ENCODE data around the gene KCNIP3.

The KCNIP3 gene

DNA sequence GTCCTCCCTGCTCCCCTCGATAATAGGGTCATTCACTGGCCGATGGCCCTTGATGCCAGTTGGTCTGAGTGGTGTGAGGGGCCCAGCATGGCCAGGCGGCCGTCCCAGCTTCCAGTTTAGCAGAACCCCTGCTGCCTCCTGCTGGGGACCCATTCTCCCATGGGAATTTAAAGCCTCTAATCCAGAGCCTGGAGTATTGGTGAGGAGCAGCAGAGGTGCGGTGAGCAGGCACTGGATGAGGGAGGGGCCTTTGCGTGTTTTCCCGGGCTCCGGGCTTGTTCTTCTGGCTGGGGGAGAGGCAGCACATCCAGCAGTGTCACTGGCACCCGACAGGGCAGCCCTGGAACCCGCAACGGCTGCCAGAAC lies 17.4 kb downstream of the KCNIP3 start:
- TF ChIP-seq, protein P1, sequence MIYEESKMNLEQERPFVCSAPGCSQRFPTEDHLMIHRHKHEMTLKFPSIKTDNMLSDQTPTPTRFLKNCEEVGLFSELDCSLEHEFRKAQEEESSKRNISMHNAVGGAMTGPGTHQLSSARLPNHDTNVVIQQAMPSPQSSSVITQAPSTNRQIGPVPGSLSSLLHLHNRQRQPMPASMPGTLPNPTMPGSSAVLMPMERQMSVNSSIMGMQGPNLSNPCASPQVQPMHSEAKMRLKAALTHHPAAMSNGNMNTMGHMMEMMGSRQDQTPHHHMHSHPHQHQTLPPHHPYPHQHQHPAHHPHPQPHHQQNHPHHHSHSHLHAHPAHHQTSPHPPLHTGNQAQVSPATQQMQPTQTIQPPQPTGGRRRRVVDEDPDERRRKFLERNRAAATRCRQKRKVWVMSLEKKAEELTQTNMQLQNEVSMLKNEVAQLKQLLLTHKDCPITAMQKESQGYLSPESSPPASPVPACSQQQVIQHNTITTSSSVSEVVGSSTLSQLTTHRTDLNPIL (CRISPR knock-in tag; IDR thresholded peaks at IDR 0.05; ENCODE audit: low read depth) = no peak
- no peak for TF ChIP-seq ZFP30 (CRISPR knock-in tag; IDR thresholded peaks at IDR 0.05)

DNA sequence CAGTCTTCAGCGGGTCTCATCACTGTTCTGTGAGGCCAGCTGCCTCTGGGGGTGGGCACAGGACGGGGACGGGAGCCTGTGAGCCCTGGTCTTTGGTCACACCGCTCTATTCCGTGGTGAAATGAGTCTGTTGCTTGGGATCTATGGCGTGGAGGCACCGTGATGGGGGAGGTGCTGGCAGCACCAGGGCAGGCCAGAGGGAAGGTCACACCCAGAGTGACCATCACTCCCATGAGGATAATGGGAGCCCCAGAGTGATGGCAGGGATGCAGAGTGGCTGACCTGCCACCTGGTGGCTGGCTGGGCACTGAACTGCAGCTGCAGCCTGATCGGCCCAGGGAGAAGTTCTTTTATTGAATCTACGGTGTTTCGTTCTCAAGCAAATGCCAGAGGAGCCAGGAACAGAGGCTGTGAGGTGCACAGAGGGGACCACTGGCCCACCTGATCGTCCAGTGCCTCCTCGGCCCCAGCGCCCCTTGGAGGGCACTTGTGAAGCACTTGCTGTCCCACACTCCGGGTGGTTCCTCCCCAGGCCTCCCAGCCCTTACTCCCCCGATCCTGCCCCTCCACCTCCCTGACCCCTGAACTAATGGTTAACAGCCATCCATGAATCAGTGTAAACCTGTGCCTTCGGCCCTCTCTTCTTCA lies 17.9 kb downstream of the KCNIP3 start:
- ATAC-seq = peak; percentile 82
- no peak for TF ChIP-seq TOX (CRISPR knock-in tag; IDR thresholded peaks at IDR 0.05; ENCODE audit: borderline replicate concordance)
- no peak for TF ChIP-seq ZNF8 (CRISPR knock-in tag; IDR thresholded peaks at IDR 0.05)
- TF ChIP-seq, protein P1 (CRISPR knock-in tag; IDR thresholded peaks at IDR 0.05; ENCODE audit: low read depth) = no peak
- no peak for TF ChIP-seq ZFP30 (CRISPR knock-in tag; IDR thresholded peaks at IDR 0.05)
- TF ChIP-seq TCF4 (CRISPR knock-in tag; IDR thresholded peaks at IDR 0.05; ENCODE audit: borderline replicate concordance) = no peak

More for the DNA sequence above, 17.4 kb downstream of the KCNIP3 start:
- ATAC-seq = no peak

DNA sequence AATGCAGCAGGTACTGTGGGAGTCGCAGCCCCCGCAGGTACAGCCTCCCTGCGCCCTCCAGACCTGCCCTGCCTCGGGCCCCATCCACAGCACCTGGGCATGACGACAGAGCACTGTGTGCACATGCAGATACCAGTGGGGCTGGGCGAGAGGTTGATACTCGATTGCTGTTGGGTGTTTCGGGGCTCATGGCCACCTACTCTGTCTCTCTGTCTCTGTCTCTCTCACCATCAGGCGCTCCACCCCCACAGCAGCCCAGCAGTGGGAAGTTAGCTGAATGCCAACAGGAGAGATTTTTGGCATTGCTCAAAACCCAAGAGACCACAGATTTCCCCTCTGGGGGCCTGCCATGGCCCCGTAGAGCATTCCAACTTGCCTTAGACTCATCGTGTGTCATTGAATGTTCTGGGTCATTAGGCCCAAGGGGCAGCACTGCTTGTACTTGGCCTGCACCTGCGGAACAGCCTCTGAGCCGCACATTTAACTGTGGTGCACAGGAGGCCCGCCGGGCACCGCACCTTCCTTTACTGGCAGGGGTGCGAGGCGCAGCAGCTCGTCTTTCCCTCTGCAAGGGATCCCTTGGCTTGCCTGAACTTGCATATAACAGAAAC lies 18.8 kb downstream of the KCNIP3 start:
- TF ChIP-seq SNAI2 (CRISPR knock-in tag; IDR thresholded peaks at IDR 0.05) = no peak
- TF ChIP-seq ESRRG (CRISPR knock-in tag; IDR thresholded peaks at IDR 0.05) = no peak
- TF ChIP-seq ZC3H10 (CRISPR knock-in tag; IDR thresholded peaks at IDR 0.05) = no peak
- no peak for TF ChIP-seq OSR1 (CRISPR knock-in tag; IDR thresholded peaks at IDR 0.05)
- TF ChIP-seq, protein P2, sequence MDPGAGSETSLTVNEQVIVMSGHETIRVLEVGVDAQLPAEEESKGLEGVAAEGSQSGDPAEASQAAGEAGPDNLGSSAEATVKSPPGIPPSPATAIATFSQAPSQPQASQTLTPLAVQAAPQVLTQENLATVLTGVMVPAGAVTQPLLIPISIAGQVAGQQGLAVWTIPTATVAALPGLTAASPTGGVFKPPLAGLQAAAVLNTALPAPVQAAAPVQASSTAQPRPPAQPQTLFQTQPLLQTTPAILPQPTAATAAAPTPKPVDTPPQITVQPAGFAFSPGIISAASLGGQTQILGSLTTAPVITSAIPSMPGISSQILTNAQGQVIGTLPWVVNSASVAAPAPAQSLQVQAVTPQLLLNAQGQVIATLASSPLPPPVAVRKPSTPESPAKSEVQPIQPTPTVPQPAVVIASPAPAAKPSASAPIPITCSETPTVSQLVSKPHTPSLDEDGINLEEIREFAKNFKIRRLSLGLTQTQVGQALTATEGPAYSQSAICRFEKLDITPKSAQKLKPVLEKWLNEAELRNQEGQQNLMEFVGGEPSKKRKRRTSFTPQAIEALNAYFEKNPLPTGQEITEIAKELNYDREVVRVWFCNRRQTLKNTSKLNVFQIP (CRISPR knock-in tag; IDR thresholded peaks at IDR 0.05; ENCODE audit: borderline replicate concordance, low read depth) = no peak
- TF ChIP-seq, protein P1 (CRISPR knock-in tag; IDR thresholded peaks at IDR 0.05; ENCODE audit: low read depth) = no peak
- no peak for TF ChIP-seq RARB (CRISPR knock-in tag; IDR thresholded peaks at IDR 0.05)
- TF ChIP-seq, protein P3, sequence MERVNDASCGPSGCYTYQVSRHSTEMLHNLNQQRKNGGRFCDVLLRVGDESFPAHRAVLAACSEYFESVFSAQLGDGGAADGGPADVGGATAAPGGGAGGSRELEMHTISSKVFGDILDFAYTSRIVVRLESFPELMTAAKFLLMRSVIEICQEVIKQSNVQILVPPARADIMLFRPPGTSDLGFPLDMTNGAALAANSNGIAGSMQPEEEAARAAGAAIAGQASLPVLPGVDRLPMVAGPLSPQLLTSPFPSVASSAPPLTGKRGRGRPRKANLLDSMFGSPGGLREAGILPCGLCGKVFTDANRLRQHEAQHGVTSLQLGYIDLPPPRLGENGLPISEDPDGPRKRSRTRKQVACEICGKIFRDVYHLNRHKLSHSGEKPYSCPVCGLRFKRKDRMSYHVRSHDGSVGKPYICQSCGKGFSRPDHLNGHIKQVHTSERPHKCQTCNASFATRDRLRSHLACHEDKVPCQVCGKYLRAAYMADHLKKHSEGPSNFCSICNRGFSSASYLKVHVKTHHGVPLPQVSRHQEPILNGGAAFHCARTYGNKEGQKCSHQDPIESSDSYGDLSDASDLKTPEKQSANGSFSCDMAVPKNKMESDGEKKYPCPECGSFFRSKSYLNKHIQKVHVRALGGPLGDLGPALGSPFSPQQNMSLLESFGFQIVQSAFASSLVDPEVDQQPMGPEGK (CRISPR knock-in tag; IDR thresholded peaks at IDR 0.05; ENCODE audit: borderline replicate concordance) = no peak
- no peak for ATAC-seq

DNA sequence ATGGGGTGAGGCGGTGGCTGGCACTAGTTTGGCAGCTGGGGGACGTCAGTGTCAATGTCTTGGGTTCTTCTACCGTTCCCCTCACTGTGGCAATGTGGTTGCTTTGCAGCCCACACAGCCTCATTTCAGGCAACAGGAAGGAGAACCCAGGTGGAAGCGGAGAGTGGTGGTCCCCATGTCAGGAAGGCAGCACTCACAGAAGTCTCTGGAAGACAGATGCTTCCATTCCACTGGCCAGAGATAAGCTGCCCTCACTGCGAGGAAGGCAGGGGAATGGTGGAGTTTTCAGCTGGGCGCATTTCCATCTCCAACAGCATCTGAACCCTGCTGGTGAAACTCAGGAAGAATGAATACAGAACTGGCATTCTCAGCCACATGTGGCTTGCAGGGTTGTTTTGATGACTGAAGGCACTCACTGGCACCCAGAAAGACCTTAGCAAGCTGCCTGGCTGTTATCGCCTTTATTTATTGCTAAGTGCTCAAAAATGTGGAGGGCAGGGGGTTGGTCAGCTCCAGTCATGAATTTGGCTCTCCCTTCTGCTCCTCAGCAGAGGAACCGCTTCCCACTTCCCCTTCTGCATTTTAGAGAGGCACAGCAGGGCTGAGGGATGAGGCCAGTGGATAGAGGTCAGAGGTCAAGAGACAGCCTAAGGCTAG lies 19.4 kb downstream of the KCNIP3 start:
- no peak for TF ChIP-seq ZNF8 (CRISPR knock-in tag; IDR thresholded peaks at IDR 0.05)
- TF ChIP-seq, protein P4, sequence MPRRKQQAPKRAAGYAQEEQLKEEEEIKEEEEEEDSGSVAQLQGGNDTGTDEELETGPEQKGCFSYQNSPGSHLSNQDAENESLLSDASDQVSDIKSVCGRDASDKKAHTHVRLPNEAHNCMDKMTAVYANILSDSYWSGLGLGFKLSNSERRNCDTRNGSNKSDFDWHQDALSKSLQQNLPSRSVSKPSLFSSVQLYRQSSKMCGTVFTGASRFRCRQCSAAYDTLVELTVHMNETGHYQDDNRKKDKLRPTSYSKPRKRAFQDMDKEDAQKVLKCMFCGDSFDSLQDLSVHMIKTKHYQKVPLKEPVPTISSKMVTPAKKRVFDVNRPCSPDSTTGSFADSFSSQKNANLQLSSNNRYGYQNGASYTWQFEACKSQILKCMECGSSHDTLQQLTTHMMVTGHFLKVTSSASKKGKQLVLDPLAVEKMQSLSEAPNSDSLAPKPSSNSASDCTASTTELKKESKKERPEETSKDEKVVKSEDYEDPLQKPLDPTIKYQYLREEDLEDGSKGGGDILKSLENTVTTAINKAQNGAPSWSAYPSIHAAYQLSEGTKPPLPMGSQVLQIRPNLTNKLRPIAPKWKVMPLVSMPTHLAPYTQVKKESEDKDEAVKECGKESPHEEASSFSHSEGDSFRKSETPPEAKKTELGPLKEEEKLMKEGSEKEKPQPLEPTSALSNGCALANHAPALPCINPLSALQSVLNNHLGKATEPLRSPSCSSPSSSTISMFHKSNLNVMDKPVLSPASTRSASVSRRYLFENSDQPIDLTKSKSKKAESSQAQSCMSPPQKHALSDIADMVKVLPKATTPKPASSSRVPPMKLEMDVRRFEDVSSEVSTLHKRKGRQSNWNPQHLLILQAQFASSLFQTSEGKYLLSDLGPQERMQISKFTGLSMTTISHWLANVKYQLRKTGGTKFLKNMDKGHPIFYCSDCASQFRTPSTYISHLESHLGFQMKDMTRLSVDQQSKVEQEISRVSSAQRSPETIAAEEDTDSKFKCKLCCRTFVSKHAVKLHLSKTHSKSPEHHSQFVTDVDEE (CRISPR knock-in tag; IDR thresholded peaks at IDR 0.05) = no peak
- no peak for TF ChIP-seq ZNF565 (CRISPR knock-in tag; conservative IDR thresholded peaks at IDR 0.05; ENCODE audit: low read depth)
- no peak for TF ChIP-seq ARNTL (CRISPR knock-in tag; IDR thresholded peaks at IDR 0.05; ENCODE audit: borderline replicate concordance, low read depth)
- no peak for TF ChIP-seq ZNF70 (CRISPR knock-in tag; IDR thresholded peaks at IDR 0.05)
- no peak for TF ChIP-seq TOX (CRISPR knock-in tag; IDR thresholded peaks at IDR 0.05; ENCODE audit: borderline replicate concordance)
- TF ChIP-seq, protein P5, sequence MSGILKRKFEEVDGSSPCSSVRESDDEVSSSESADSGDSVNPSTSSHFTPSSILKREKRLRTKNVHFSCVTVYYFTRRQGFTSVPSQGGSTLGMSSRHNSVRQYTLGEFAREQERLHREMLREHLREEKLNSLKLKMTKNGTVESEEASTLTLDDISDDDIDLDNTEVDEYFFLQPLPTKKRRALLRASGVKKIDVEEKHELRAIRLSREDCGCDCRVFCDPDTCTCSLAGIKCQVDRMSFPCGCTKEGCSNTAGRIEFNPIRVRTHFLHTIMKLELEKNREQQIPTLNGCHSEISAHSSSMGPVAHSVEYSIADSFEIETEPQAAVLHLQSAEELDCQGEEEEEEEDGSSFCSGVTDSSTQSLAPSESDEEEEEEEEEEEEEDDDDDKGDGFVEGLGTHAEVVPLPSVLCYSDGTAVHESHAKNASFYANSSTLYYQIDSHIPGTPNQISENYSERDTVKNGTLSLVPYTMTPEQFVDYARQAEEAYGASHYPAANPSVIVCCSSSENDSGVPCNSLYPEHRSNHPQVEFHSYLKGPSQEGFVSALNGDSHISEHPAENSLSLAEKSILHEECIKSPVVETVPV (CRISPR knock-in tag; IDR thresholded peaks at IDR 0.05) = no peak
- ATAC-seq = no peak
